ENCODE results near the gene TST. TPM values are rescaled to one million over a fixed set of nuclear protein-coding genes. Genes with fewer than 3 reads are reported as not detected.

The TST gene
- polyA plus RNA-seq, 1 donor from 2014 or later: 5.4 TPM

- TF ChIP-seq RAD21 (conservative IDR thresholded peaks at IDR 0.05): no peak
- TF ChIP-seq SMC3 (conservative IDR thresholded peaks at IDR 0.05; ENCODE audit: poor library complexity): no peak
- TF ChIP-seq REST (IDR thresholded peaks at IDR 0.05; ENCODE audit: borderline replicate concordance): no peak
- no peak for TF ChIP-seq EP300 (conservative IDR thresholded peaks at IDR 0.05; ENCODE audit: poor library complexity, severe bottlenecking)
- no peak for TF ChIP-seq EZH2 (IDR thresholded peaks at IDR 0.05; ENCODE audit: borderline replicate concordance, insufficient read depth, low read length, poor library complexity, severe bottlenecking)
- TF ChIP-seq MXI1 (conservative IDR thresholded peaks at IDR 0.05; ENCODE audit: poor library complexity, severe bottlenecking): no peak
- no peak for TF ChIP-seq TAF1 (IDR thresholded peaks at IDR 0.05; ENCODE audit: low read depth)
- no peak for TF ChIP-seq CTCF (IDR thresholded peaks at IDR 0.05; ENCODE audit: poor library complexity, severe bottlenecking)
- no peak for TF ChIP-seq POLR2AphosphoS5 (IDR thresholded peaks at IDR 0.05)
- Histone ChIP-seq H3K79me2 (replicated peaks; ENCODE audit: insufficient read depth, low read length) (peaks cover 10% of the 10 kb centered on the region), H4K20me1 (ENCODE audit: insufficient read depth) (no peaks in the 10 kb centered on the region), H3K4me3 (ENCODE audit: low read length) (no peak overlapping the region), H3K9me2 (ENCODE audit: insufficient read depth, low read length) (no peaks in the 10 kb centered on the region), H3K36me3 (ENCODE audit: insufficient read depth, low read length) (no peaks in the 10 kb centered on the region), H3K9ac (ENCODE audit: low read length) (no peak overlapping the region), H2AFZ (ENCODE audit: low read depth, low read length) (no peak overlapping the region), H3K9me3 (ENCODE audit: low read length) (no peaks in the 10 kb centered on the region), H3K4me2 (ENCODE audit: low read length) (no peak overlapping the region), H3K27me3 (ENCODE audit: insufficient read depth, low read depth, low read length) (no peaks in the 10 kb centered on the region), H3K27ac (ENCODE audit: low read length) (no peak overlapping the region), H3F3A (ENCODE audit: insufficient read depth, low read length, poor library complexity, severe bottlenecking) (no peaks in the 10 kb centered on the region)
Measured at GRCh38 chr22:37024339-37025157, 5.3 kb upstream of the TST start.

- no peaks in the 10 kb centered on the region for H3K9me2 ChIP-seq (ENCODE audit: insufficient read depth, low read length)
- H2AFZ ChIP-seq (ENCODE audit: low read depth, low read length): no peak overlapping the region
- no peak for TF ChIP-seq CTCF (IDR thresholded peaks at IDR 0.05; ENCODE audit: poor library complexity, severe bottlenecking)
- no peak for TF ChIP-seq RAD21 (conservative IDR thresholded peaks at IDR 0.05)
- no peak for TF ChIP-seq MXI1 (conservative IDR thresholded peaks at IDR 0.05; ENCODE audit: poor library complexity, severe bottlenecking)
- no peak for TF ChIP-seq POLR2AphosphoS5 (IDR thresholded peaks at IDR 0.05)
- no peak for TF ChIP-seq EP300 (conservative IDR thresholded peaks at IDR 0.05; ENCODE audit: poor library complexity, severe bottlenecking)
- no peak for TF ChIP-seq TAF1 (IDR thresholded peaks at IDR 0.05; ENCODE audit: low read depth)
- TF ChIP-seq EZH2 (IDR thresholded peaks at IDR 0.05; ENCODE audit: borderline replicate concordance, insufficient read depth, low read length, poor library complexity, severe bottlenecking): no peak
- no peak for TF ChIP-seq SMC3 (conservative IDR thresholded peaks at IDR 0.05; ENCODE audit: poor library complexity)
- no peak for TF ChIP-seq REST (IDR thresholded peaks at IDR 0.05; ENCODE audit: borderline replicate concordance)
- no peak overlapping the region for H3K4me3 ChIP-seq (ENCODE audit: low read length)
- H3K9me3 ChIP-seq (ENCODE audit: low read length): no peaks in the 10 kb centered on the region
- H3K9ac ChIP-seq (ENCODE audit: low read length): no peak overlapping the region
- H3K79me2 ChIP-seq (replicated peaks; ENCODE audit: insufficient read depth, low read length): peaks cover 10% of the 10 kb centered on the region
- H3K4me2 ChIP-seq (ENCODE audit: low read length): no peak overlapping the region
- H4K20me1 ChIP-seq (ENCODE audit: insufficient read depth): no peaks in the 10 kb centered on the region
- no peak overlapping the region for H3K27ac ChIP-seq (ENCODE audit: low read length)
- H3K27me3 ChIP-seq (ENCODE audit: insufficient read depth, low read depth, low read length): no peaks in the 10 kb centered on the region
- no peaks in the 10 kb centered on the region for H3F3A ChIP-seq (ENCODE audit: insufficient read depth, low read length, poor library complexity, severe bottlenecking)
- no peaks in the 10 kb centered on the region for H3K36me3 ChIP-seq (ENCODE audit: insufficient read depth, low read length)
Measured at GRCh38 chr22:37023743-37024338, 4.6 kb upstream of the TST start.
